Endodermal cell (in vitro differentiated cells): ENCODE results near the gene SCUBE1. TPM values are rescaled to one million over a fixed set of nuclear protein-coding genes. Genes with fewer than 3 reads are reported as not detected.

Source experiments
- DNase-seq: peaks from one replicate; pipeline ENCODE4 v3.0.0-alpha.2; 2017
- H3K27ac ChIP-seq: 2 replicates; pipeline ENCODE4 v1.5.1; 2013; ENCODE audit warnings: mild to moderate bottlenecking, low read depth, low read length, moderate library complexity
- H3K27me3 ChIP-seq: 2 replicates; pipeline ENCODE4 v1.6.1; 2013; ENCODE audit warnings: mild to moderate bottlenecking, low read length, moderate library complexity; ENCODE audit not compliant: insufficient read depth, control insufficient read depth, poor library complexity, severe bottlenecking
- H3K36me3 ChIP-seq: 2 replicates; pipeline ENCODE4 v1.7.0; 2013; ENCODE audit warnings: mild to moderate bottlenecking, low read length, moderate library complexity; ENCODE audit not compliant: control insufficient read depth, insufficient read depth
- H3K4me1 ChIP-seq: one replicate; pipeline ENCODE4 v1.7.0; 2013; ENCODE audit warnings: low read length; ENCODE audit not compliant: control insufficient read depth, insufficient read depth
- H3K4me3 ChIP-seq: 2 replicates; pipeline ENCODE4 v1.5.1; 2013; ENCODE audit warnings: mild to moderate bottlenecking, low read length, moderate library complexity
- H3K9ac ChIP-seq: 2 replicates; pipeline ENCODE4 v1.6.1; 2013; ENCODE audit warnings: mild to moderate bottlenecking, low read length, moderate library complexity; ENCODE audit not compliant: poor library complexity, severe bottlenecking; ENCODE audit errors: extremely low read depth
- H3K9me3 ChIP-seq: 2 replicates; pipeline ENCODE4 v1.6.1; 2013; ENCODE audit warnings: mild to moderate bottlenecking, low read length, moderate library complexity; ENCODE audit not compliant: control insufficient read depth
- H3K27ac Mint-ChIP-seq: 2 replicates; pipeline ENCODE4 v1.8.0; 2020; ENCODE audit warnings: mixed read lengths
- H3K27me3 Mint-ChIP-seq: 2 replicates; pipeline ENCODE4 v1.8.0; 2021; ENCODE audit warnings: mild to moderate bottlenecking, mixed read lengths; ENCODE audit not compliant: insufficient read depth
- H3K36me3 Mint-ChIP-seq: 2 replicates; pipeline ENCODE4 v1.8.0; 2020; ENCODE audit warnings: low read depth, mixed read lengths
- H3K4me1 Mint-ChIP-seq: 2 replicates; pipeline ENCODE4 v1.8.0; 2020; ENCODE audit warnings: mixed read lengths
- H3K4me3 Mint-ChIP-seq: 2 replicates; pipeline ENCODE4 v1.8.0; 2020; ENCODE audit warnings: mild to moderate bottlenecking, moderate library complexity, mixed read lengths
- H3K9me3 Mint-ChIP-seq: 2 replicates; pipeline ENCODE4 v1.8.0; 2020; ENCODE audit warnings: mild to moderate bottlenecking, mixed read lengths
- WGBS, 2 experiments: methylation state at CpG; one replicate each; pipeline versions ENCODE4 v1.1.5 to v1.1.7; 2013; ENCODE audit warnings: missing lambda C conversion rate in 2 of 2, mixed read lengths in 1 of 2; ENCODE audit not compliant: insufficient coverage in 1 of 2, insufficient read length in 1 of 2; 5-methylcytosine and 5-hydroxymethylcytosine counted together
- total RNA-seq, 2 donors: library from RNA; stranded (reverse); fragmentation: NEBNext Ultra II Directional in 1 of 2; extraction: Animal tissue kit (Norgen Biotek cat#: 25700) in 1 of 2; gene quantifications; 2 replicates in 1 of 2; 3 replicates in 1 of 2; pipeline ENCODE4 v1.2.1, GENCODE V29; 2021
- TF ChIP-seq, protein P1 (sequence below): fragments of 200-600 bp; sonication (generic); conservative IDR thresholded peaks from 2 replicates; pipeline ENCODE4 v1.5.0; 2021; ENCODE audit warnings: antibody characterized with exemption, mild to moderate bottlenecking

The SCUBE1 gene
- total RNA-seq, 2 donors from 2014 or later, result 0.13 to 0.95 TPM

DNA sequence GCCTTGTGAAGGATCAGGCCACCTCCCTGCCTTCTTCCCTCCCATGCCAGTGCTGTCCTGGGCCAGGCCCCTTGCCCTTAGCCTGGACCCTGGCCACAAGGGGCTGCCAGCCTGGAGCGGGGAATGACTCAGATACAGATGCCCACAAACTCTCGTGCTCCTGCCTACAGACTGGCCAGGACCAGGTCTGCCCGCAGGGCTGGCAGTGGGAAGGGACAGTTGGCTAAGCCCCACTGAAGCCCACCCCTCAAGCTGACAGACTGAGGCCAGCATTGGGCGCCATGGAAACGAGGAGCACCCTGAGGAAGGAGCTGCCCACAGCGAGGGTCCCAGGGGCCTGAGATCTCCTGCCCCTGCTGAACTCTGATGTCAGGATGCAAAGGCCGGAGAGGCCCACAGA is 14.1 kb downstream of the SCUBE1 start:
- no peaks in the 10 kb centered on the region for H3K4me1 ChIP-seq
- H3K36me3 Mint-ChIP-seq, result no peaks in the 10 kb centered on the region
- 94% methylated on average over 4 to 7 of the region's 7 CpGs for WGBS, 2 experiments
- H3K4me3 Mint-ChIP-seq, result no peak overlapping the region
- TF ChIP-seq, protein P1, sequence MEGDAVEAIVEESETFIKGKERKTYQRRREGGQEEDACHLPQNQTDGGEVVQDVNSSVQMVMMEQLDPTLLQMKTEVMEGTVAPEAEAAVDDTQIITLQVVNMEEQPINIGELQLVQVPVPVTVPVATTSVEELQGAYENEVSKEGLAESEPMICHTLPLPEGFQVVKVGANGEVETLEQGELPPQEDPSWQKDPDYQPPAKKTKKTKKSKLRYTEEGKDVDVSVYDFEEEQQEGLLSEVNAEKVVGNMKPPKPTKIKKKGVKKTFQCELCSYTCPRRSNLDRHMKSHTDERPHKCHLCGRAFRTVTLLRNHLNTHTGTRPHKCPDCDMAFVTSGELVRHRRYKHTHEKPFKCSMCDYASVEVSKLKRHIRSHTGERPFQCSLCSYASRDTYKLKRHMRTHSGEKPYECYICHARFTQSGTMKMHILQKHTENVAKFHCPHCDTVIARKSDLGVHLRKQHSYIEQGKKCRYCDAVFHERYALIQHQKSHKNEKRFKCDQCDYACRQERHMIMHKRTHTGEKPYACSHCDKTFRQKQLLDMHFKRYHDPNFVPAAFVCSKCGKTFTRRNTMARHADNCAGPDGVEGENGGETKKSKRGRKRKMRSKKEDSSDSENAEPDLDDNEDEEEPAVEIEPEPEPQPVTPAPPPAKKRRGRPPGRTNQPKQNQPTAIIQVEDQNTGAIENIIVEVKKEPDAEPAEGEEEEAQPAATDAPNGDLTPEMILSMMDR, result no peak
- H3K36me3 ChIP-seq, result no peaks in the 10 kb centered on the region
- H3K27me3 ChIP-seq, result no peaks in the 10 kb centered on the region
- no peaks in the 10 kb centered on the region for H3K9me3 ChIP-seq
- DNase-seq, result no peak
- peaks cover 11% of the 10 kb centered on the region for H3K27me3 Mint-ChIP-seq
- H3K9me3 Mint-ChIP-seq, result no peaks in the 10 kb centered on the region
- H3K27ac Mint-ChIP-seq, result no peak overlapping the region
- peaks cover 10% of the 10 kb centered on the region for H3K4me1 Mint-ChIP-seq
- no peak overlapping the region for H3K4me3 ChIP-seq
- no peak overlapping the region for H3K9ac ChIP-seq
- peak overlapping the region; percentile 42 for H3K27ac ChIP-seq

DNA sequence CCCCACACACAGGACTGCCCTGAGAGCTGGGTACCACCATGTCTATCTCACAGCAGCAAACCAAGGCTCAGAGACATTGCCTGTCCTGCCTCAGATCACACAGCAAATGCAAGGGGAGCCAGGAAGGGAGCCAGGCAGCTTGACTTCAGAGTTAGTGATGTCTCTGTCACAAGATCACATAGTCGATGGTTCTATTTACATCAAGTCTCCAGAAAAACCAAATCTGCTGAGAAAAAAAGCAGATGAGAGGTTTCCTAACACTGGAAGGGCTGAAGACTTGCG is 16.1 kb downstream of the SCUBE1 start:
- no peak for DNase-seq
- no peaks in the 10 kb centered on the region for H3K9me3 Mint-ChIP-seq
- Histone ChIP-seq H3K27me3 (peaks cover 10% of the 10 kb centered on the region), H3K4me3 (no peak overlapping the region), H3K9ac (no peak overlapping the region), H3K4me1 (no peaks in the 10 kb centered on the region), H3K27ac (peak overlapping the region; percentile 87), H3K36me3 (no peaks in the 10 kb centered on the region), H3K9me3 (no peaks in the 10 kb centered on the region)
- 86 to 94% methylated on average over 1 to 2 of the region's 2 CpGs for WGBS, 2 experiments
- H3K4me3 Mint-ChIP-seq, result no peak overlapping the region
- H3K36me3 Mint-ChIP-seq, result no peaks in the 10 kb centered on the region
- H3K27ac Mint-ChIP-seq, result no peak overlapping the region
- peaks cover 3% of the 10 kb centered on the region for H3K27me3 Mint-ChIP-seq
- TF ChIP-seq, protein P1, result no peak
- peaks cover 10% of the 10 kb centered on the region for H3K4me1 Mint-ChIP-seq

DNA sequence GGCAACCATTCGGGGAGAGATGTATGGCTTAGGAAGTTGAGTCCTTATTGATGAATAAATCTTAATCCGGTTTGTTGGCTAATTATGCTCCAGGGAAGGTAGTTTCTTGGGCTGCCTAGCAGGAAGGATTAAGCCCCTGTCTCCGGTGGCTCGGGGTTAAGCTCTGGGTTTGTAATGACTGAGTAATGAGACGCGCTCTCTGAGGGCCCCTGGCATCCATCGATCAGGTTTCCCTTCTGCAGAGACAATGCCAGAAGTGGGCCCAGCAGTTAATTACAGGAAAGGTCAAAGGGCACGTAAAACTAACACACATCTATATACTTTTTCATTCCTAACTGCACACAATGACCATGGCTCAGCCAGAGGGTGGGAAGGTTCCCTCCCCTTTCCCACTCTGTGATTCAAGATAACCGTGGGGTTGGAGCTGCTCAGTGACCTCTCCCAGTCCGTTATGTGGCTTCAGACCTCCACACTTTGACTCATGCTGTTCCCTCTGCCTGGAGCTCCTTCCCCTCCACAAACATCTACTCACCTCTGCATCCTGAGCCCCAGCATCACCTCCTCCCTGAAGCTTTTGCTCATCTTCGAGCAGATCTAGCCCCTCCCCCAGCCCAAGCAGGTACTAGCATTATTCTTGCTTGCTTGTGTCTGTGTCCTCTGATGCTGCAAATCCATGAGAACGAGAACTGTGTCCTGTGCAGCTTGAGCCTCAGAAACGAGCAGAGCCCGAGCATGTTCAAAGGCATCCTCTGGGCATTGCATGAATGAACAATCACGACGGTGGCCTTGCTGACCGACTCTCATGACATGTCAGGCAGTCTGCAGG is 16.6 kb downstream of the SCUBE1 start:
- H3K36me3 Mint-ChIP-seq, result no peaks in the 10 kb centered on the region
- H3K4me1 Mint-ChIP-seq, result peaks cover 10% of the 10 kb centered on the region
- Histone ChIP-seq H3K27me3 (peaks cover 10% of the 10 kb centered on the region), H3K9me3 (no peaks in the 10 kb centered on the region), H3K4me3 (no peak overlapping the region), H3K36me3 (no peaks in the 10 kb centered on the region), H3K27ac (peak overlapping the region; percentile 87), H3K9ac (no peak overlapping the region), H3K4me1 (no peaks in the 10 kb centered on the region)
- DNase-seq, result no peak
- no peaks in the 10 kb centered on the region for H3K9me3 Mint-ChIP-seq
- no peak overlapping the region for H3K4me3 Mint-ChIP-seq
- peaks cover 5% of the 10 kb centered on the region for H3K27me3 Mint-ChIP-seq
- no peak overlapping the region for H3K27ac Mint-ChIP-seq
- TF ChIP-seq, protein P1, result no peak
- WGBS, 2 experiments, result 76 to 81% methylated on average over 10 to 17 of the region's 17 CpGs
